ENCODE measurements around the gene PDCD2. TPM values are rescaled to one million over a fixed set of nuclear protein-coding genes. Genes with fewer than 3 reads are reported as not detected.

PDCD2 gene
- total and polyA plus RNA-seq, 2 donors (not counting 1 experiment from before 2014, with no cell fraction given) = 50.0 to 64.5 TPM

DNA sequence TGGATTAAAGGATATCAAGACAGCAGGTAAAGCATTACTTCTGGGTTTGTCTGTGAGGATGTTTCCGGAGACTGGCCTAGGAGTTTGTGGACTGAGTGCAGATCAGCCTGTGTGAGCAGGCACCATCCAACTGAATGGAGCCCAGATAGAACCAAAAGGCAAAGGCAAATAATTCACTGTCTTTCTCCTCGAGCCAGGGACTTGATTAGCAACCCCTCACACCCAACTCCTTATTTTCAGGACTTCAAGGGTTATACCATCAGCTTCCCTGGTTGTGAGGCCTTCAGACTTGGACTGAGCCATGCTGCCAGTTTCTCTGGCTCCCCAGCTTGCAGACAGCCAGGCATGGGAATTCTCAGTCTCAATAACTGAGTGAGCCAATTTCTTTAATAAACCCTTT is 50.6 kb downstream of the PDCD2 start:
- no peak overlapping the region for H3K4me3 Mint-ChIP-seq
- WGBS (ENCODE audit: insufficient coverage) = 92% methylated on average over 2 of the region's 2 CpGs
- Histone ChIP-seq H3K4me2 (replicated peaks; ENCODE audit: low read depth, low read length, poor library complexity, severe bottlenecking) (no peak overlapping the region), H3K36me3 (replicated peaks in 1 of 2; ENCODE audit: control extremely low read depth in 1 of 2, control insufficient read depth in 1 of 2, extremely low read depth in 1 of 2, insufficient read depth in 2 of 2, low read length in 1 of 2) (peaks cover 0 to 53% of the 10 kb centered on the region in 2 experiments), H3K9me3 (ENCODE audit: control extremely low read depth in 1 of 3, control insufficient read depth in 2 of 3, insufficient read depth in 1 of 3, low read length in 2 of 3) (no peaks in the 10 kb centered on the region), H3K27ac (ENCODE audit: low read length in 2 of 2) (no peak overlapping the region), H3K4me1 (ENCODE audit: control insufficient read depth in 2 of 2, insufficient read depth in 2 of 2, low read length in 2 of 2) (no peaks in the 10 kb centered on the region), H3K9ac (ENCODE audit: low read length) (no peak overlapping the region), H3K27me3 (replicated peaks in 1 of 4; ENCODE audit: control extremely low read depth in 1 of 4, control insufficient read depth in 3 of 4, insufficient read depth in 4 of 4, low read length in 3 of 4) (no peaks in the 10 kb centered on the region), H3K4me3 (ENCODE audit: control extremely low read depth in 1 of 5, extremely low read depth in 1 of 5, insufficient read depth in 1 of 5, low read depth in 2 of 5, low read length in 4 of 5) (no peak overlapping the region), H3K79me2 (ENCODE audit: control insufficient read depth, insufficient read depth, low read length) (peaks cover 4% of the 10 kb centered on the region), H4K20me1 (ENCODE audit: control insufficient read depth, insufficient read depth, low read length, poor library complexity, severe bottlenecking) (peaks cover 18% of the 10 kb centered on the region), H2AFZ (ENCODE audit: insufficient read depth, low read depth, low read length, poor library complexity, severe bottlenecking) (no peak overlapping the region)
- TF ChIP-seq, protein P1, sequence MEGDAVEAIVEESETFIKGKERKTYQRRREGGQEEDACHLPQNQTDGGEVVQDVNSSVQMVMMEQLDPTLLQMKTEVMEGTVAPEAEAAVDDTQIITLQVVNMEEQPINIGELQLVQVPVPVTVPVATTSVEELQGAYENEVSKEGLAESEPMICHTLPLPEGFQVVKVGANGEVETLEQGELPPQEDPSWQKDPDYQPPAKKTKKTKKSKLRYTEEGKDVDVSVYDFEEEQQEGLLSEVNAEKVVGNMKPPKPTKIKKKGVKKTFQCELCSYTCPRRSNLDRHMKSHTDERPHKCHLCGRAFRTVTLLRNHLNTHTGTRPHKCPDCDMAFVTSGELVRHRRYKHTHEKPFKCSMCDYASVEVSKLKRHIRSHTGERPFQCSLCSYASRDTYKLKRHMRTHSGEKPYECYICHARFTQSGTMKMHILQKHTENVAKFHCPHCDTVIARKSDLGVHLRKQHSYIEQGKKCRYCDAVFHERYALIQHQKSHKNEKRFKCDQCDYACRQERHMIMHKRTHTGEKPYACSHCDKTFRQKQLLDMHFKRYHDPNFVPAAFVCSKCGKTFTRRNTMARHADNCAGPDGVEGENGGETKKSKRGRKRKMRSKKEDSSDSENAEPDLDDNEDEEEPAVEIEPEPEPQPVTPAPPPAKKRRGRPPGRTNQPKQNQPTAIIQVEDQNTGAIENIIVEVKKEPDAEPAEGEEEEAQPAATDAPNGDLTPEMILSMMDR (IDR thresholded peaks at IDR 0.05) = no peak
- TF ChIP-seq EZH2 (IDR thresholded peaks at IDR 0.05; ENCODE audit: borderline replicate concordance, insufficient read depth, low read depth, low read length, poor library complexity, severe bottlenecking) = no peak
- no peaks in the 10 kb centered on the region for H3K4me1 Mint-ChIP-seq
- no peaks in the 10 kb centered on the region for H3K27me3 Mint-ChIP-seq
- ChIA-PET CTCF (interaction anchor here (8.1 kb wide), 1 partner anchor 701 kb away, joined by 56 read pairs; no protein-coding TSS in a partner anchor), POLR2A (no interaction called here)
- no peaks in the 10 kb centered on the region for H3K9me3 Mint-ChIP-seq (ENCODE audit: insufficient read depth)
- ATAC-seq (ENCODE audit: low read depth) (no peak), DNase-seq (no peak)
- no peak overlapping the region for H3K27ac Mint-ChIP-seq
- intact Hi-C loops (cut with micrococcal nuclease) = no loop called here

DNA sequence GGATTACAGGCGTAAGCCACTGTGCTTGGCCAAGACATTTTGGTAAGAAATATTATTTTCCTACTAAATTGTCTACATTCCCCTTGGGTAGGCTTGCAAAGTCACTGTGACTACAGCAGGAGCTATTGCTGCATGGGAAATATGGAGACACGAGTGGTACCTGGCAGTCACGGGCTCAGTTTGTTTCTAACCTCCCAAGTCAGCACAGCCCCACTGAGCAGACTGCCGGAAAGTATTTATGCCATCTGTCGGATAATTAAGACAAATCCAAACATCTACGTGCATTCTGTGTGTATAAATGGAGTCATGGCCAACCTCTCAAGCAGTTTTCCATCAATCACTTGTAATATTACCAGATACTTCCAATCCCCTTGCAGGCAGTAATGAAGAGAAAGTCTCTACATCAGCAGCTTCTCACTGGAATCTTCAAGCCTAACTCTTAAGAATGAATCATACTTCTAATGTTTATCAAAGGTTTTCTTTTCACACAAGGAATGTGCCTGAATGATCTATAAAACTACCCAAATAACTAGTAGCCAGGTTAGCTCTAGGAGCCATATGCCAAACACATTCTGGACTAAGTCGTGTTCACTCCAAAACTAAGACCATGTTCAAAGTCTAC is 51.5 kb downstream of the PDCD2 start:
- Histone ChIP-seq H4K20me1 (ENCODE audit: control insufficient read depth, insufficient read depth, low read length, poor library complexity, severe bottlenecking) (peaks cover 13% of the 10 kb centered on the region), H2AFZ (ENCODE audit: insufficient read depth, low read depth, low read length, poor library complexity, severe bottlenecking) (no peak overlapping the region), H3K4me1 (ENCODE audit: control insufficient read depth in 2 of 2, insufficient read depth in 2 of 2, low read length in 2 of 2) (no peaks in the 10 kb centered on the region), H3K79me2 (ENCODE audit: control insufficient read depth, insufficient read depth, low read length) (no peaks in the 10 kb centered on the region), H3K9ac (ENCODE audit: low read length) (no peak overlapping the region), H3K36me3 (replicated peaks in 1 of 2; ENCODE audit: control extremely low read depth in 1 of 2, control insufficient read depth in 1 of 2, extremely low read depth in 1 of 2, insufficient read depth in 2 of 2, low read length in 1 of 2) (peaks cover 0 to 46% of the 10 kb centered on the region in 2 experiments), H3K9me3 (ENCODE audit: control extremely low read depth in 1 of 3, control insufficient read depth in 2 of 3, insufficient read depth in 1 of 3, low read length in 2 of 3) (no peaks in the 10 kb centered on the region), H3K27me3 (replicated peaks in 1 of 4; ENCODE audit: control extremely low read depth in 1 of 4, control insufficient read depth in 3 of 4, insufficient read depth in 4 of 4, low read length in 3 of 4) (no peaks in the 10 kb centered on the region), H3K4me2 (replicated peaks; ENCODE audit: low read depth, low read length, poor library complexity, severe bottlenecking) (no peak overlapping the region), H3K4me3 (ENCODE audit: control extremely low read depth in 1 of 5, extremely low read depth in 1 of 5, insufficient read depth in 1 of 5, low read depth in 2 of 5, low read length in 4 of 5) (no peak overlapping the region), H3K27ac (ENCODE audit: low read length in 2 of 2) (no peak overlapping the region)
- TF ChIP-seq EZH2 (IDR thresholded peaks at IDR 0.05; ENCODE audit: borderline replicate concordance, insufficient read depth, low read depth, low read length, poor library complexity, severe bottlenecking) = no peak
- TF ChIP-seq, protein P1 (IDR thresholded peaks at IDR 0.05) = no peak
- no peak for ATAC-seq (ENCODE audit: low read depth)
- DNase-seq = no peak
- ChIA-PET CTCF (interaction anchor here (8.1 kb wide), 1 partner anchor 700 kb away, joined by 56 read pairs; no protein-coding TSS in a partner anchor), POLR2A (no interaction called here)
- Mint-ChIP-seq H3K27me3 (no peaks in the 10 kb centered on the region), H3K4me1 (no peaks in the 10 kb centered on the region), H3K9me3 (ENCODE audit: insufficient read depth) (no peaks in the 10 kb centered on the region), H3K4me3 (no peak overlapping the region), H3K27ac (no peak overlapping the region)
- intact Hi-C loops (cut with micrococcal nuclease) = no loop called here
- 100% methylated on average over 1 of the region's 7 CpGs for WGBS (ENCODE audit: insufficient coverage)
